Cardiac muscle cell (in vitro differentiated cells and primary cell): Measurements from ENCODE around the gene ARMC2. TPM values are rescaled to one million over a fixed set of nuclear protein-coding genes. Genes with fewer than 3 reads are reported as not detected.
"Not testable (repeated sequence)": the region's sequence is repeated elsewhere in the genome, so short reads cannot be mapped to it uniquely, and the experiment has no call there.

Experiments
- DNase-seq, 2 donors: peaks; one replicate each; pipeline versions ENCODE4 v3.0.0 to v3.0.0-alpha.2; 2010 to 2017; ENCODE audit warnings: low read depth in 1 of 2, low spot score in 1 of 2
- H3K27ac ChIP-seq: fragments of 200-600 bp; sonication (generic); 2 replicates; pipeline ENCODE4 v1.5.1; 2016
- H3K27me3 ChIP-seq: fragments of 200-600 bp; sonication (generic); 2 replicates; pipeline ENCODE4 v1.6.0; 2016; ENCODE audit warnings: control low read depth
- H3K36me3 ChIP-seq: fragments of 200-600 bp; sonication (generic); 2 replicates; pipeline ENCODE4 v1.5.1; 2016; ENCODE audit warnings: control low read depth
- H3K4me1 ChIP-seq: fragments of 200-600 bp; sonication (generic); 2 replicates; pipeline ENCODE4 v1.8.1; 2017; ENCODE audit warnings: low read depth, mild to moderate bottlenecking, mixed run types
- H3K4me3 ChIP-seq: fragments of 200-600 bp; sonication (generic); 2 replicates; pipeline ENCODE4 v1.5.1; 2016; ENCODE audit warnings: mild to moderate bottlenecking
- H3K9me3 ChIP-seq: fragments of 200-600 bp; sonication (generic); 2 replicates; pipeline ENCODE4 v1.5.1; 2017; ENCODE audit warnings: low read depth, mild to moderate bottlenecking, control low read depth
- CTCF ChIP-seq: IDR thresholded peaks from 2 replicates; pipeline ENCODE4 v1.5.1; 2012; ENCODE audit warnings: low read depth, mild to moderate bottlenecking, low read length
- polyA plus RNA-seq: library from polyadenylated mRNA; unstranded; fragments of >200 nt; fragmentation: Nextera tagmentation; extraction: Ambion mirVana; gene quantifications from 2 replicates; pipeline ENCODE4 v1.2.1, GENCODE V29; 2016
- total RNA-seq: library from RNA; depleted of rRNA; stranded (reverse); fragments of >200 nt; gene quantifications from 2 replicates; pipeline ENCODE4 v1.2.3, GENCODE V29; 2016

Gene ARMC2
- total and polyA plus RNA-seq, 2 experiments from 2014 or later, result 2.6 to 3.3 TPM

- Histone ChIP-seq H3K9me3 (no peaks in the 10 kb centered on the region), H3K4me1 (no peaks in the 10 kb centered on the region), H3K27ac (no peak overlapping the region), H3K36me3 (no peaks in the 10 kb centered on the region), H3K27me3 (no peaks in the 10 kb centered on the region), H3K4me3 (no peak overlapping the region)
- DNase-seq, result peak in 1 of 2 donors; percentile 94
- no peak for TF ChIP-seq CTCF
These were observed 73.5 kb downstream of the ARMC2 start for GRCh38 chr6:108921547-108922361.

GRCh38 chr6:108922499-108922898 lies 74.3 kb downstream of the ARMC2 start:
- Histone ChIP-seq H3K9me3 (no peaks in the 10 kb centered on the region), H3K27me3 (no peaks in the 10 kb centered on the region), H3K4me1 (no peaks in the 10 kb centered on the region), H3K4me3 (no peak overlapping the region), H3K27ac (no peak overlapping the region), H3K36me3 (no peaks in the 10 kb centered on the region)
- DNase-seq, result no peak
- no peak for TF ChIP-seq CTCF

GRCh38 chr6:108927927-108928326 lies 79.7 kb downstream of the ARMC2 start:
- H3K4me1 ChIP-seq, result no peaks in the 10 kb centered on the region
- no peak for TF ChIP-seq CTCF
- H3K9me3 ChIP-seq, result no peaks in the 10 kb centered on the region
- no peaks in the 10 kb centered on the region for H3K27me3 ChIP-seq
- H3K27ac ChIP-seq, result no peak overlapping the region
- DNase-seq, result no peak
- H3K36me3 ChIP-seq, result no peaks in the 10 kb centered on the region
- no peak overlapping the region for H3K4me3 ChIP-seq

- H3K4me3 ChIP-seq, result no peak overlapping the region
These were observed 80.4 kb downstream of the ARMC2 start for GRCh38 chr6:108928650-108929049.

GRCh38 chr6:108931090-108931489 lies 82.9 kb downstream of the ARMC2 start:
- H3K36me3 ChIP-seq, H3K27me3 ChIP-seq, H3K4me1 ChIP-seq, H3K9me3 ChIP-seq, H3K4me3 ChIP-seq, H3K27ac ChIP-seq, DNase-seq: not testable (repeated sequence)

More at GRCh38 chr6:108928650-108929049, 80.4 kb downstream of the ARMC2 start:
- DNase-seq, result no peak
- Histone ChIP-seq H3K27ac (no peak overlapping the region), H3K4me1 (no peaks in the 10 kb centered on the region), H3K36me3 (no peaks in the 10 kb centered on the region), H3K27me3 (no peaks in the 10 kb centered on the region), H3K9me3 (no peaks in the 10 kb centered on the region)
- no peak for TF ChIP-seq CTCF

GRCh38 chr6:108937170-108937569 lies 88.9 kb downstream of the ARMC2 start:
- no peak for TF ChIP-seq CTCF
- Histone ChIP-seq H3K4me1 (no peaks in the 10 kb centered on the region), H3K9me3 (no peaks in the 10 kb centered on the region), H3K36me3 (no peaks in the 10 kb centered on the region), H3K27me3 (no peaks in the 10 kb centered on the region), H3K27ac (no peak overlapping the region), H3K4me3 (no peak overlapping the region)
- DNase-seq, result no peak
